Fibroblast of the aortic adventitia (primary cell): ENCODE data around the gene RITA1. TPM values are rescaled to one million over a fixed set of nuclear protein-coding genes. Genes with fewer than 3 reads are reported as not detected.

Source experiments
- DNase-seq: peaks from one replicate; pipeline ENCODE4 v3.0.0-alpha.2; 2010; ENCODE audit warnings: low read depth
- H3K4me3 ChIP-seq: 2 replicates; pipeline ENCODE4 v1.5.1; 2011; ENCODE audit warnings: low read depth, mild to moderate bottlenecking, control low read depth, low read length, moderate library complexity
- total RNA-seq: library from RNA; depleted of rRNA; stranded (reverse); fragments of >200 nt; gene quantifications from 2 replicates; pipeline ENCODE4 v1.2.3, GENCODE V29; 2012; ENCODE audit warnings: low replicate concordance
- TF ChIP-seq, protein P1 (sequence below): IDR thresholded peaks from 2 replicates; pipeline ENCODE4 v1.5.1; 2011; ENCODE audit warnings: mild to moderate bottlenecking, low read length, control low read depth, inconsistent platforms; ENCODE audit not compliant: insufficient read depth

Gene RITA1
- total RNA-seq, 1 donor, result 13.5 TPM

- TF ChIP-seq, protein P1, sequence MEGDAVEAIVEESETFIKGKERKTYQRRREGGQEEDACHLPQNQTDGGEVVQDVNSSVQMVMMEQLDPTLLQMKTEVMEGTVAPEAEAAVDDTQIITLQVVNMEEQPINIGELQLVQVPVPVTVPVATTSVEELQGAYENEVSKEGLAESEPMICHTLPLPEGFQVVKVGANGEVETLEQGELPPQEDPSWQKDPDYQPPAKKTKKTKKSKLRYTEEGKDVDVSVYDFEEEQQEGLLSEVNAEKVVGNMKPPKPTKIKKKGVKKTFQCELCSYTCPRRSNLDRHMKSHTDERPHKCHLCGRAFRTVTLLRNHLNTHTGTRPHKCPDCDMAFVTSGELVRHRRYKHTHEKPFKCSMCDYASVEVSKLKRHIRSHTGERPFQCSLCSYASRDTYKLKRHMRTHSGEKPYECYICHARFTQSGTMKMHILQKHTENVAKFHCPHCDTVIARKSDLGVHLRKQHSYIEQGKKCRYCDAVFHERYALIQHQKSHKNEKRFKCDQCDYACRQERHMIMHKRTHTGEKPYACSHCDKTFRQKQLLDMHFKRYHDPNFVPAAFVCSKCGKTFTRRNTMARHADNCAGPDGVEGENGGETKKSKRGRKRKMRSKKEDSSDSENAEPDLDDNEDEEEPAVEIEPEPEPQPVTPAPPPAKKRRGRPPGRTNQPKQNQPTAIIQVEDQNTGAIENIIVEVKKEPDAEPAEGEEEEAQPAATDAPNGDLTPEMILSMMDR, result no peak
- H3K4me3 ChIP-seq, result no peak overlapping the region
- DNase-seq, result no peak
Measured at GRCh38 chr12:113146999-113147398, 38.5 kb upstream of the RITA1 start.

GRCh38 chr12:113149361-113150150, 36.0 kb upstream of the RITA1 start, which contains the start of gene CFAP73:
Gene CFAP73 (plus strand): TSS chr12:113149724. CDS start chr12:113149858, 134 bp downstream.
- H3K4me3 ChIP-seq, result no peak within 1 kb of the TSS
- peak; percentile 73 for DNase-seq

DNA sequence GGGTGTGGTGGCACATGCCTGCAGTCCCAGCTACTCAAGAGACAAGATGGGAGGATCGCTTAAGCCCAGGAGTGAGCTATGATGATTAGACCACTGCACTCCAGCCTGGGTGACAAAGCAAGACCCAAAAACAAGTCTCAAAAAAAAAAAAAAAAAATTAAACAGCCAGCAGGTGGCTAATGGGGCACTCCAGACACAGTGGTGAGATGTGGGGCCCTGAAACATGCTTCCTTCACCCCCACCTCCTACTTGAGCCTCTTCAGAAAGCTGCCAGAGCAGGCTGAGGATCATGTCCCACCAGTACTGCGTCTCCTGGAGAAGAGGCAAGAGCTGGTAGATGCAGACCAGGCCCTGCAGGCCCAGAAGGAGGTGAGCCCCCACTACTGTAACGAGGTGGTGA, 33.9 kb upstream of the RITA1 start:
- DNase-seq, result no peak
- TF ChIP-seq, protein P1, result no peak
- no peak overlapping the region for H3K4me3 ChIP-seq

More at GRCh38 chr12:113149361-113150150, 36.0 kb upstream of the RITA1 start, which contains the start of gene CFAP73:
- TF ChIP-seq, protein P1, result no peak

DNA sequence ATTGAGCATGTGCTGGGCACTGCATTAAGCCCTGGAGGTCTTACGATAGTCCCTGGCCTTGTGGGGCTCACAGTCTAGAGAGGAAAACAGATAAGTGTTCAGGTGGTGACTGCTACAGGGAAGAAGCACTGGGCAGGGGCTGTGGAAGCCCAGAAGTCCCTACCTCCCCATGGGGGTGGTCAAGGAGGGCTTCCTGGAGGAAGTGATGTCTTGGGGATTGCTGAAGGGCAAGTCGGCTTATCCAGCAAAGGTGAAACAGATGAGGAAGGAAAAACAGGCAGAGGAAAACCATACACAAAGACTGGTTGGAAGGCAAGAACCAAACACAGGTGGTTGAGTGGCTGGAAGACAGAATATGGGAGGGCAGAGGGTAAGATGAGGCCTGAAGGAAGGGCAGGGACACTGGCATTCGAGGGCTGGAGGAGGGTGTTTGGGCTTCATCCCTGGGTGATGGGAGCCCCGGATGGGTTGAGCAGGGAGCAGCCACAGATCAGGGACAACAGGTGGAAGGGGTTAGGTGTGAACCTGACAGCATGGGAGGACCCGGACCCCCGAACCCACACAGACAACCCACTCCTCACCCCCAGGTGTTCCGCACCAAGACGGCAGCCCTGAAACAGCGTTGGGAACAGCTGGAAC, 33.2 kb upstream of the RITA1 start:
- TF ChIP-seq, protein P1, result no peak
- DNase-seq, result no peak
- no peak overlapping the region for H3K4me3 ChIP-seq

GRCh38 chr12:113152835-113153814, 32.4 kb upstream of the RITA1 start:
- TF ChIP-seq, protein P1, result peak; percentile 60
- peak; percentile 64 for DNase-seq
- H3K4me3 ChIP-seq, result peak overlapping the region; percentile 42

GRCh38 chr12:113154351-113154973, 31.1 kb upstream of the RITA1 start:
- H3K4me3 ChIP-seq, result peak overlapping the region; percentile 22
- TF ChIP-seq, protein P1, result no peak
- DNase-seq, result peak; percentile 11
